H9 (cell line): Measurements from ENCODE around the gene MAPK4. TPM values are rescaled to one million over a fixed set of nuclear protein-coding genes. Genes with fewer than 3 reads are reported as not detected.

Source experiments
- DNase-seq: peaks from one replicate; pipeline ENCODE4 v3.0.0-alpha.2; 2017
- H2AFZ ChIP-seq: one replicate; pipeline ENCODE4 v1.6.1; 2013; ENCODE audit warnings: mild to moderate bottlenecking, low read length, control low read depth, moderate library complexity
- H2AK5ac ChIP-seq: 2 replicates; pipeline ENCODE4 v1.6.1; 2013; ENCODE audit warnings: low read length, control low read depth, mixed read lengths; ENCODE audit not compliant: insufficient read length
- H2BK120ac ChIP-seq: one replicate; pipeline ENCODE4 v1.6.1; 2013; ENCODE audit warnings: low read depth, mild to moderate bottlenecking, low read length, control low read depth, inconsistent platforms; ENCODE audit not compliant: poor library complexity, severe bottlenecking
- H2BK12ac ChIP-seq: 2 replicates; pipeline ENCODE4 v1.6.1; 2013; ENCODE audit warnings: low read length, control low read depth, mixed read lengths, low read depth; ENCODE audit not compliant: insufficient read length
- H2BK15ac ChIP-seq: 2 replicates; pipeline ENCODE4 v1.6.1; 2013; ENCODE audit warnings: low read depth, low read length, control low read depth
- H2BK20ac ChIP-seq: one replicate; pipeline ENCODE4 v1.6.1; 2013; ENCODE audit warnings: low read depth, mild to moderate bottlenecking, low read length, control low read depth, inconsistent platforms; ENCODE audit not compliant: poor library complexity, severe bottlenecking
- H2BK5ac ChIP-seq: 2 replicates; pipeline ENCODE4 v1.6.1; 2013; ENCODE audit warnings: low read length, control low read depth, mixed read lengths; ENCODE audit not compliant: insufficient read length
- H3K14ac ChIP-seq: 2 replicates; pipeline ENCODE4 v1.6.1; 2013; ENCODE audit warnings: low read length, control low read depth; ENCODE audit not compliant: insufficient read depth
- H3K18ac ChIP-seq: 2 replicates; pipeline ENCODE4 v1.6.1; 2013; ENCODE audit warnings: low read depth, mild to moderate bottlenecking, mixed read lengths, low read length, control low read depth; ENCODE audit not compliant: insufficient read length
- H3K23ac ChIP-seq: 2 replicates; pipeline ENCODE4 v1.6.1; 2013; ENCODE audit warnings: low read length, control low read depth, mixed read lengths, low read depth; ENCODE audit not compliant: insufficient read length
- H3K23me2 ChIP-seq: 2 replicates; pipeline ENCODE4 v1.6.1; 2013; ENCODE audit warnings: low read depth, mild to moderate bottlenecking, mixed read lengths, low read length, control low read depth; ENCODE audit not compliant: insufficient read length, poor library complexity, severe bottlenecking
- H3K27ac ChIP-seq: 2 replicates; pipeline ENCODE4 v1.5.1; 2013; ENCODE audit warnings: low read length, control low read depth, mixed read lengths, low read depth; ENCODE audit not compliant: insufficient read length
- H3K27me3 ChIP-seq: 2 replicates; pipeline ENCODE4 v1.6.1; 2013; ENCODE audit warnings: low read length, control low read depth, inconsistent platforms; ENCODE audit not compliant: insufficient read depth
- H3K4ac ChIP-seq: 2 replicates; pipeline ENCODE4 v1.6.1; 2013; ENCODE audit warnings: low read depth, mild to moderate bottlenecking, control low read depth, inconsistent platforms, low read length, moderate library complexity
- H3K4me1 ChIP-seq: 2 replicates; pipeline ENCODE4 v1.6.1; 2013; ENCODE audit warnings: low read length, control low read depth, inconsistent platforms; ENCODE audit not compliant: insufficient read depth
- H3K4me2 ChIP-seq: 2 replicates; pipeline ENCODE4 v1.6.1; 2013; ENCODE audit warnings: low read length, control low read depth, mixed read lengths; ENCODE audit not compliant: insufficient read length, insufficient read depth
- H3K56ac ChIP-seq: 2 replicates; pipeline ENCODE4 v1.6.1; 2013; ENCODE audit warnings: low read depth, mild to moderate bottlenecking, mixed read lengths, low read length, control low read depth; ENCODE audit not compliant: insufficient read length
- H3K79me1 ChIP-seq: 2 replicates; pipeline ENCODE4 v1.6.1; 2013; ENCODE audit warnings: low read depth, mild to moderate bottlenecking, moderate library complexity, low read length, control low read depth, inconsistent platforms; ENCODE audit not compliant: insufficient read depth, poor library complexity, severe bottlenecking
- H3K79me2 ChIP-seq: 2 replicates; pipeline ENCODE4 v1.6.1; 2013; ENCODE audit warnings: low read length, control low read depth, inconsistent platforms; ENCODE audit not compliant: insufficient read depth
- H3K9ac ChIP-seq: 2 replicates; pipeline ENCODE4 v1.6.1; 2013; ENCODE audit warnings: low read length, control low read depth, mixed read lengths; ENCODE audit not compliant: insufficient read length; ENCODE audit errors: extremely low read depth
- H3K9me3 ChIP-seq: one replicate; pipeline ENCODE4 v1.6.1; 2013; ENCODE audit warnings: low read depth, low read length, inconsistent platforms; ENCODE audit not compliant: control insufficient read depth
- H3T11ph ChIP-seq: one replicate; pipeline ENCODE4 v1.6.1; 2013; ENCODE audit warnings: mild to moderate bottlenecking, low read length, control low read depth, inconsistent platforms
- H4K20me1 ChIP-seq: one replicate; pipeline ENCODE4 v1.6.1; 2013; ENCODE audit not compliant: control insufficient read depth, insufficient read length, insufficient read depth
- H4K5ac ChIP-seq: 2 replicates; pipeline ENCODE4 v1.6.1; 2013; ENCODE audit warnings: low read depth, mild to moderate bottlenecking, mixed read lengths, low read length, control low read depth; ENCODE audit not compliant: insufficient read length
- H4K8ac ChIP-seq: replicated peaks from 2 replicates; pipeline ENCODE4 v1.6.1; 2013; ENCODE audit warnings: low read length, control low read depth, mixed read lengths, low read depth; ENCODE audit not compliant: insufficient read length
- H4K91ac ChIP-seq: 2 replicates; pipeline ENCODE4 v1.6.1; 2013; ENCODE audit warnings: low read depth, mild to moderate bottlenecking, moderate library complexity, mixed read lengths, low read length, control low read depth; ENCODE audit not compliant: insufficient read length
- H3K27ac Mint-ChIP-seq, 3 experiments: 2 replicates in 2 of 3; 3 replicates in 1 of 3; pipeline ENCODE4 v1.8.0; 2020 to 2021; ENCODE audit warnings: mixed read lengths in 3 of 3, mild to moderate bottlenecking in 1 of 3, moderate library complexity in 1 of 3
- H3K27me3 Mint-ChIP-seq: 2 replicates; pipeline ENCODE4 v1.8.0; 2021; ENCODE audit warnings: low read depth, mild to moderate bottlenecking, moderate library complexity, mixed read lengths
- H3K36me3 Mint-ChIP-seq, 3 experiments: 2 replicates in 2 of 3; 3 replicates in 1 of 3; pipeline ENCODE4 v1.8.0; 2020 to 2021; ENCODE audit warnings: low read depth in 3 of 3, mixed read lengths in 3 of 3; ENCODE audit not compliant: insufficient read depth in 1 of 3
- H3K4me1 Mint-ChIP-seq, 2 experiments: 2 replicates each; pipeline ENCODE4 v1.8.0; 2020; ENCODE audit warnings: mixed read lengths in 2 of 2
- H3K4me3 Mint-ChIP-seq, 2 experiments: 2 replicates in 1 of 2; 3 replicates in 1 of 2; pipeline ENCODE4 v1.8.0; 2020 to 2021; ENCODE audit warnings: mild to moderate bottlenecking in 2 of 2, mixed read lengths in 2 of 2, moderate library complexity in 1 of 2
- H3K9me3 Mint-ChIP-seq, 2 experiments: 2 replicates in 1 of 2; 3 replicates in 1 of 2; pipeline ENCODE4 v1.8.0; 2020; ENCODE audit warnings: mild to moderate bottlenecking in 2 of 2, mixed read lengths in 2 of 2, moderate library complexity in 1 of 2
- WGBS: extraction: QIAGEN DNeasy Blood & Tissue Kit; methylation state at CpG from one replicate; pipeline ENCODE4 v1.1.7; 2013; ENCODE audit warnings: missing lambda C conversion rate, low lambda C conversion rate, mixed read lengths; ENCODE audit not compliant: insufficient read length; ENCODE audit errors: extremely low coverage; 5-methylcytosine and 5-hydroxymethylcytosine counted together
- total RNA-seq: library from RNA; stranded (reverse); gene quantifications from 2 replicates; pipeline ENCODE4 v1.2.1, GENCODE V29; 2021
- TF ChIP-seq, protein P1 (sequence below): fragments of 200-600 bp; sonication (generic); conservative IDR thresholded peaks from 3 replicates; pipeline ENCODE4 v1.8.0; 2021; ENCODE audit warnings: antibody characterized with exemption, mild to moderate bottlenecking

The MAPK4 gene
- total RNA-seq, 1 experiment from 2014 or later, result 1.6 TPM

DNA sequence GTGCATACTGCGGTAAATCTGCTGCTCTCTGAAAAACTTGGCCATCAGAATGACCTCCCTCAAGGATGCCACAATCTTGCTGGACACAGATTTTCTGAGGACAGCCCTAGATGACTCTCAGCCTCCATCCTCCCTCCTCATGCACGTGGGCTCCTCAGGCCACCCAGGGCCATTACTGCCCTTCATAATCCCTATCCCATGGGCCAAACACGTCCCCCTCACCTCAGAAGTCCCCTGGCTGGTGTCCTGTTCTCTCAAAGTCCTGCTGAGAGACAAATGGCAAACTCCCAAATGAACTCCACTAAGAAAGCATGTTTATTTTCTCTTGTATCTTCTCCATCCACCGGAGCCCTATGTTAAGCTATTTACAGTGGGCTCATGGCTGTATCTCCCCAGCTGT is 134.3 kb downstream of the MAPK4 start:
- H2AK5ac ChIP-seq, result no peak overlapping the region
- no peak overlapping the region for H3K9ac ChIP-seq
- H3K23ac ChIP-seq, result no peak overlapping the region
- no peak overlapping the region; the same call in 1 of the 2 replicates for H3K14ac ChIP-seq
- no peak for DNase-seq
- no peaks in the 10 kb centered on the region for H4K20me1 ChIP-seq
- no peaks in the 10 kb centered on the region for H3K79me2 ChIP-seq
- no peak overlapping the region for H3K4me2 ChIP-seq
- no peak overlapping the region for H4K91ac ChIP-seq
- Mint-ChIP-seq H3K4me1 (peaks cover 18 to 23% of the 10 kb centered on the region in 2 experiments), H3K4me3 (no peak overlapping the region), H3K27me3 (no peaks in the 10 kb centered on the region), H3K36me3 (no peaks in the 10 kb centered on the region), H3K9me3 (no peaks in the 10 kb centered on the region), H3K27ac (no peak overlapping the region)
- no peaks in the 10 kb centered on the region for H3K79me1 ChIP-seq
- H3K4me1 ChIP-seq, result peaks cover 6% of the 10 kb centered on the region; the same call in 1 of the 2 replicates
- no peak overlapping the region for H2BK20ac ChIP-seq
- no peak overlapping the region for H2BK15ac ChIP-seq
- no peaks in the 10 kb centered on the region for H3K27me3 ChIP-seq
- H4K5ac ChIP-seq, result no peak overlapping the region
- no peak overlapping the region for H4K8ac ChIP-seq
- WGBS, result no CpG with 5 or more reads among the region's 4 CpGs
- no peak overlapping the region for H2BK5ac ChIP-seq
- H3K56ac ChIP-seq, result no peak overlapping the region
- no peak overlapping the region for H2BK12ac ChIP-seq
- H2BK120ac ChIP-seq, result no peak overlapping the region
- no peaks in the 10 kb centered on the region for H3K9me3 ChIP-seq
- H3K4ac ChIP-seq, result no peak overlapping the region
- no peak overlapping the region for H2AFZ ChIP-seq
- H3K18ac ChIP-seq, result no peak overlapping the region
- H3K23me2 ChIP-seq, result no peaks in the 10 kb centered on the region
- TF ChIP-seq, protein P1, sequence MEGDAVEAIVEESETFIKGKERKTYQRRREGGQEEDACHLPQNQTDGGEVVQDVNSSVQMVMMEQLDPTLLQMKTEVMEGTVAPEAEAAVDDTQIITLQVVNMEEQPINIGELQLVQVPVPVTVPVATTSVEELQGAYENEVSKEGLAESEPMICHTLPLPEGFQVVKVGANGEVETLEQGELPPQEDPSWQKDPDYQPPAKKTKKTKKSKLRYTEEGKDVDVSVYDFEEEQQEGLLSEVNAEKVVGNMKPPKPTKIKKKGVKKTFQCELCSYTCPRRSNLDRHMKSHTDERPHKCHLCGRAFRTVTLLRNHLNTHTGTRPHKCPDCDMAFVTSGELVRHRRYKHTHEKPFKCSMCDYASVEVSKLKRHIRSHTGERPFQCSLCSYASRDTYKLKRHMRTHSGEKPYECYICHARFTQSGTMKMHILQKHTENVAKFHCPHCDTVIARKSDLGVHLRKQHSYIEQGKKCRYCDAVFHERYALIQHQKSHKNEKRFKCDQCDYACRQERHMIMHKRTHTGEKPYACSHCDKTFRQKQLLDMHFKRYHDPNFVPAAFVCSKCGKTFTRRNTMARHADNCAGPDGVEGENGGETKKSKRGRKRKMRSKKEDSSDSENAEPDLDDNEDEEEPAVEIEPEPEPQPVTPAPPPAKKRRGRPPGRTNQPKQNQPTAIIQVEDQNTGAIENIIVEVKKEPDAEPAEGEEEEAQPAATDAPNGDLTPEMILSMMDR, result no peak
- H3K27ac ChIP-seq, result no peak overlapping the region
- no peak overlapping the region for H3T11ph ChIP-seq
